IMR-90 (cell line): ENCODE measurements around the gene CEP85. TPM values are rescaled to one million over a fixed set of nuclear protein-coding genes. Genes with fewer than 3 reads are reported as not detected.

ENCODE experiments used
- ATAC-seq: fragments of 200-7000 bp; cut with Tn5 transposase; 2 replicates; pipeline ENCODE4 v1.9.1; 2020; ENCODE audit warnings: low read depth, mild to moderate bottlenecking, moderate library complexity
- BruUV-seq: library from RNA; stranded (reverse); fragments of 400-500 nt; replicated peaks from 2 replicates; lab custom pipeline; 2021; lab: Mats Ljungman, UMichigan
- CTCF ChIA-PET: fragments of 300-600 bp; formaldehyde crosslinking; extraction: SDS; loops from one replicate; lab custom pipeline; 2021; ENCODE audit warnings: antibody characterized with exemption; lab: Yijun Ruan, JAX
- POLR2A ChIA-PET: fragments of 300-600 bp; sonication (Branson Sonifier 250); formaldehyde crosslinking; loops from one replicate; lab custom pipeline; 2022; ENCODE audit warnings: antibody characterized with exemption; ENCODE audit not compliant: unreplicated experiment; lab: Charles Lee
- DNase-seq: peaks from one replicate; pipeline ENCODE4 v3.0.0; 2013
- H2AFZ ChIP-seq: replicated peaks from 2 replicates; pipeline ENCODE3; 2013; ENCODE audit warnings: low read length, mild to moderate bottlenecking; ENCODE audit not compliant: poor library complexity
- H2AK5ac ChIP-seq: 2 replicates; pipeline ENCODE4 v1.6.1; 2013; ENCODE audit warnings: low read depth, low read length, inconsistent platforms
- H2AK9ac ChIP-seq: replicated peaks from 2 replicates; pipeline ENCODE3; 2013; ENCODE audit warnings: mild to moderate bottlenecking, low read depth, low read length, moderate library complexity; ENCODE audit not compliant: poor library complexity
- H2BK120ac ChIP-seq: 2 replicates; pipeline ENCODE4 v1.6.1; 2013; ENCODE audit warnings: low read depth, low read length, inconsistent platforms
- H2BK15ac ChIP-seq: 3 replicates; pipeline ENCODE4 v1.6.1; 2013; ENCODE audit warnings: low read depth, low read length, inconsistent platforms
- H2BK20ac ChIP-seq: 2 replicates; pipeline ENCODE4 v1.6.1; 2013; ENCODE audit warnings: low read depth, mild to moderate bottlenecking, inconsistent platforms, low read length, moderate library complexity
- H2BK5ac ChIP-seq: 2 replicates; pipeline ENCODE4 v1.6.1; 2013; ENCODE audit warnings: mild to moderate bottlenecking, low read depth, low read length, inconsistent platforms; ENCODE audit not compliant: poor library complexity, severe bottlenecking
- H3K14ac ChIP-seq: replicated peaks from 2 replicates; pipeline ENCODE4 v1.6.1; 2013; ENCODE audit warnings: low read depth, low read length, inconsistent platforms
- H3K18ac ChIP-seq: 2 replicates; pipeline ENCODE4 v1.6.1; 2013; ENCODE audit warnings: low read depth, low read length, control low read depth
- H3K23ac ChIP-seq: 2 replicates; pipeline ENCODE4 v1.6.1; 2013; ENCODE audit warnings: low read depth, low read length, inconsistent platforms
- H3K27ac ChIP-seq: 2 replicates; pipeline ENCODE4 v1.5.1; 2013; ENCODE audit warnings: mild to moderate bottlenecking, control low read depth, low read length; ENCODE audit not compliant: insufficient read depth
- H3K27me3 ChIP-seq: 2 replicates; pipeline ENCODE4 v1.6.1; 2013; ENCODE audit warnings: low read length; ENCODE audit not compliant: control insufficient read depth, insufficient read depth
- H3K36me3 ChIP-seq: 2 replicates; pipeline ENCODE4 v1.6.1; 2013; ENCODE audit warnings: low read length, mixed read lengths; ENCODE audit not compliant: control insufficient read depth, insufficient read depth
- H3K4ac ChIP-seq: 2 replicates; pipeline ENCODE4 v1.6.1; 2013; ENCODE audit warnings: low read depth, low read length, inconsistent platforms
- H3K4me1 ChIP-seq: 2 replicates; pipeline ENCODE4 v1.6.1; 2013; ENCODE audit warnings: low read length, mixed read lengths; ENCODE audit not compliant: control insufficient read depth, insufficient read depth
- H3K4me2 ChIP-seq: 2 replicates; pipeline ENCODE4 v1.6.1; 2013; ENCODE audit warnings: low read depth, mild to moderate bottlenecking, control low read depth, low read length, moderate library complexity
- H3K4me3 ChIP-seq: 2 replicates; pipeline ENCODE4 v1.5.1; 2013; ENCODE audit warnings: low read depth, mild to moderate bottlenecking, control low read depth, low read length, moderate library complexity; ENCODE audit not compliant: insufficient read depth
- H3K56ac ChIP-seq: 2 replicates; pipeline ENCODE4 v1.6.1; 2013; ENCODE audit warnings: low read length, inconsistent platforms; ENCODE audit not compliant: insufficient read depth; ENCODE audit errors: extremely low read depth
- H3K79me1 ChIP-seq, 2 experiments: 2 replicates each; pipeline ENCODE4 v1.6.1; 2013; ENCODE audit warnings: low read length in 2 of 2, inconsistent platforms in 1 of 2, low read depth in 1 of 2
- H3K9ac ChIP-seq: 2 replicates; pipeline ENCODE4 v1.6.1; 2013; ENCODE audit warnings: low read depth, low read length, control low read depth
- H3K9me1 ChIP-seq: 2 replicates; pipeline ENCODE4 v1.6.1; 2013; ENCODE audit warnings: low read length, inconsistent platforms; ENCODE audit not compliant: insufficient read depth
- H3K9me3 ChIP-seq: 2 replicates; pipeline ENCODE4 v1.6.1; 2013; ENCODE audit warnings: low read length; ENCODE audit not compliant: control insufficient read depth, insufficient read depth
- H4K20me1 ChIP-seq: 2 replicates; pipeline ENCODE4 v1.6.1; 2013; ENCODE audit warnings: low read length, inconsistent platforms; ENCODE audit not compliant: insufficient read depth
- H4K5ac ChIP-seq: 2 replicates; pipeline ENCODE4 v1.6.1; 2013; ENCODE audit warnings: mild to moderate bottlenecking, low read depth, low read length, control low read depth
- H4K8ac ChIP-seq, 2 experiments: 2 replicates each; pipeline ENCODE4 v1.6.1; 2013; ENCODE audit warnings: low read depth in 2 of 2, low read length in 2 of 2, control low read depth in 1 of 2, inconsistent platforms in 1 of 2
- H4K91ac ChIP-seq: 2 replicates; pipeline ENCODE4 v1.6.1; 2013; ENCODE audit warnings: low read depth, low read length, inconsistent platforms; ENCODE audit not compliant: insufficient read depth
- USF2 ChIP-seq: fragments of 150-350 bp; IDR thresholded peaks from 2 replicates; pipeline ENCODE4 v1.6.1; 2017; ENCODE audit warnings: mild to moderate bottlenecking, antibody characterized with exemption, low read length, low read depth
- WGBS, 2 experiments: methylation state at CpG; one replicate each; pipeline versions ENCODE4 v1.1.5 to v1.1.7; 2013; ENCODE audit warnings: missing lambda C conversion rate in 2 of 2; ENCODE audit not compliant: insufficient read length in 1 of 2; ENCODE audit errors: extremely low coverage in 2 of 2; 5-methylcytosine and 5-hydroxymethylcytosine counted together
- dilution Hi-C: fragments of 300-500 bp; cut with HindIII; formaldehyde crosslinking; loops from one replicate; pipeline ENCODE4 v1.14.3; 2018; ENCODE audit warnings: low sequenced_read_pairs; ENCODE audit not compliant: unreplicated experiment
- in situ Hi-C: fragments of 300-500 bp; cut with MboI; formaldehyde crosslinking; loops from 3 replicates; pipeline ENCODE4 v1.14.3; 2019; ENCODE audit warnings: low sequenced_read_pairs, inconsistent platforms, mixed read lengths
- intact Hi-C: fragments of 100-400 bp; cut with micrococcal nuclease; formaldehyde crosslinking; loops from 2 replicates; pipeline ENCODE4 v1.10.0; 2022
- polyA plus RNA-seq, 3 experiments: library from polyadenylated mRNA; depleted of rRNA; stranded (reverse); fragments of >200 nt; gene quantifications; 2 replicates each; pipeline ENCODE4 v1.2.3, GENCODE V29; 2012; ENCODE audit warnings: low replicate concordance in 1 of 3
- total RNA-seq: library from RNA; depleted of rRNA; stranded (reverse); fragments of >200 nt; gene quantifications from 2 replicates; pipeline ENCODE4 v1.2.3, GENCODE V29; 2012

Gene CEP85
- total and polyA plus RNA-seq, 2 of the 4 experiments (the other 2 are of a cell fraction), result 11.5 to 11.8 TPM

DNA sequence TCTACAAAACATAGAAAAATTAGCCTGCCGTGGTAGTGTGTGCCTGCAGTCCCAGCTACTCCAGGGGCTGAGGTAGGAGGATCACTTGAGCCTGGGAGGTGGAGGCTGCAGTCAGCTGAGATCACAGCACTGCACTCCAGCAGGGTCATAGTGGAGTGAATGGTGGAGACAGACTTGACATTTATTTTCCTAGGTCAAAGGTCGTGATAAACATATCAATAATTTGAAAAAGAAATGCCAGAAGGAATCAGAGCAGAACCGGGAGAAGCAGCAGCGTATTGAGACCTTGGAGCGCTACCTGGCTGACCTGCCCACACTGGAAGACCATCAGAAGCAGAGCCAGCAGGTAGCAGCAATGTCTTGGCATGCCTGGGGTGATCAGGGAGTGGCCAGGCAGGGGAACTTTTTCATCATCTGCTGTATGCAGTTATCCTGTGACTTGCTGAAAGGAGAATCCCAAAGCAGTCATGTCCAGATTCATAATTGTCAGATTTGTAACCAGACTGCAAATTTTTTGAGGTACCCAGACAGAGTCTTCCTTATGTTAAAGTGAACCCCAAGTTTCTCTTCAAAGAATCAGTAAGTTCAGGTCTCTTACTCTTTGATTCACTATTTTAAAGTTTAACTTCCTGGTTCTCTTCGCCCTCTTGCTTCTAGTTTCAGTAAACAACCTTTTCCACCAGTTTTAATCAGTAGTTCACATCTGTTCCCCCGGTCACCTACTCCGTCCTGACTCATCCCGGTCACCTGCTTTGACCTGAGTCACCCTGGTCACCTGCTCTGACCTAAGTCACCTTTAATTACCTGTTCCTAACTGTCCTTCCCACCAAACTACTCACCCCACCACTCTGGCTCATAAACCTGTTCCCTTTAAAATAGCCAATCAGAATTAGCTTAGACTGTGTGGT is 34.5 kb downstream of the CEP85 start:
- Histone ChIP-seq H3K36me3 (peaks cover 7% of the 10 kb centered on the region; the same call in 1 of the 2 replicates), H3K9ac (no peak overlapping the region)

More for the DNA sequence above, 34.5 kb downstream of the CEP85 start:
- ChIA-PET CTCF (no interaction called here), POLR2A (no interaction called here)
- BruUV-seq, result no TSS peak
- H2AK9ac ChIP-seq, result no peak overlapping the region
- H2BK120ac ChIP-seq, result no peak overlapping the region
- H3K4me3 ChIP-seq, result no peak overlapping the region
- H2AFZ ChIP-seq, result no peak overlapping the region
- H3K18ac ChIP-seq, result no peak overlapping the region
- no peak overlapping the region for H3K4ac ChIP-seq
- H3K4me1 ChIP-seq, result no peaks in the 10 kb centered on the region
- H3K56ac ChIP-seq, result no peak overlapping the region
- H4K91ac ChIP-seq, result no peak overlapping the region
- dilution Hi-C loops, result no loop called here
- no peaks in the 10 kb centered on the region for H4K20me1 ChIP-seq
- in situ Hi-C loops, result no loop called here
- no peak overlapping the region for H2BK15ac ChIP-seq
- H3K79me1 ChIP-seq, result peaks cover 3 to 7% of the 10 kb centered on the region in 2 experiments; a peak in 1 of 4 replicates
- H3K14ac ChIP-seq, result no peak overlapping the region
- no peak overlapping the region for H4K5ac ChIP-seq
- H3K27me3 ChIP-seq, result no peaks in the 10 kb centered on the region
- WGBS, 2 experiments, result 97% methylated on average over 8 of the region's 9 CpGs; no CpG with 5 or more reads in 1 of the 2 experiments
- ATAC-seq, result no peak
- H3K27ac ChIP-seq, result no peak overlapping the region
- H3K4me2 ChIP-seq, result no peak overlapping the region
- no peaks in the 10 kb centered on the region for H3K9me1 ChIP-seq
- H2BK20ac ChIP-seq, result no peak overlapping the region
- H3K23ac ChIP-seq, result no peak overlapping the region
- H3K9me3 ChIP-seq, result peaks cover 5% of the 10 kb centered on the region
- H4K8ac ChIP-seq, result no peak overlapping the region
- H2BK5ac ChIP-seq, result no peak overlapping the region
- DNase-seq, result no peak
- H2AK5ac ChIP-seq, result no peak overlapping the region
- intact Hi-C loops, result no loop called here
- TF ChIP-seq USF2, result no peak
